ENCODE data around the gene CDH4. TPM values are rescaled to one million over a fixed set of nuclear protein-coding genes. Genes with fewer than 3 reads are reported as not detected.

Gene CDH4
- total and polyA plus RNA-seq, 2 of the 13 experiments (the other 11 are each of a cell fraction or from before 2014, with no cell fraction given), result not detected

GRCh38 chr20:61954276-61955021, 702.4 kb downstream of the CDH4 start:
- no TSS peak for BruUV-seq (replicated peaks)
- H3K79me2 ChIP-seq (ENCODE audit: insufficient read depth, low read length), result no peaks in the 10 kb centered on the region
- H4K20me1 ChIP-seq (ENCODE audit: insufficient read depth, low read length), result peaks cover 11% of the 10 kb centered on the region; the same call in 1 of the 2 replicates
- no peak overlapping the region for H3K27ac ChIP-seq (ENCODE audit: extremely low read length, insufficient read depth, low read length)
- DNase-seq (ENCODE audit: low spot score) (no peak), ATAC-seq (no peak), FAIRE-seq (no peak)
- WGBS (ENCODE audit: low lambda C conversion rate), result 32% methylated on average over 16 of the region's 16 CpGs
- H3K9ac ChIP-seq (ENCODE audit: insufficient read depth, low read depth, low read length), result no peak overlapping the region
- intact Hi-C loops (cut with micrococcal nuclease; ENCODE audit: unreplicated experiment) (no loop called here), in situ Hi-C loops (cut with HindIII; ENCODE audit: extremely low pct_ligation_motif_present, low pct_unique_long_range_greater_than_20kb) (no loop called here)
- H3K9me3 ChIP-seq (ENCODE audit: low read length), result no peaks in the 10 kb centered on the region
- POLR2A ChIA-PET, result no interaction called here
- CTCF ChIA-PET (ENCODE audit: low intra/inter-chr PET ratio, low total read pairs), result no interaction called here
- no peaks in the 10 kb centered on the region for H3K27me3 ChIP-seq (ENCODE audit: control insufficient read depth in 1 of 2, insufficient read depth in 2 of 2, low read length in 2 of 2)
- H3K4me2 ChIP-seq (ENCODE audit: low read depth, low read length), result no peak overlapping the region
- no peak overlapping the region for H2AFZ ChIP-seq (ENCODE audit: low read length)
- peaks cover 34% of the 10 kb centered on the region for H3K4me1 ChIP-seq (ENCODE audit: insufficient read depth, low read length)
- TF ChIP-seq ZNF704 (CRISPR knock-in tag; IDR thresholded peaks at IDR 0.05; ENCODE audit: borderline replicate concordance) (no peak), MIER2 (CRISPR knock-in tag; IDR thresholded peaks at IDR 0.05) (peak; percentile 46; the same call in 1 of the 2 replicates), MNT (IDR thresholded peaks at IDR 0.05) (peak; percentile 19; the same call in 1 of the 2 replicates), BHLHE40 (IDR thresholded peaks at IDR 0.05; ENCODE audit: low read length) (0 out of 2 replicates have a peak, but pooled peaks have one; percentile 23)
- no peak overlapping the region for H3K4me3 ChIP-seq (replicated peaks in 1 of 3; ENCODE audit: insufficient read depth in 1 of 3, low read depth in 2 of 3, low read length in 3 of 3)
- no peaks in the 10 kb centered on the region for H3K36me3 ChIP-seq (replicated peaks in 1 of 2; ENCODE audit: control insufficient read depth in 1 of 2, insufficient read depth in 2 of 2, low read length in 2 of 2)

All from HepG2 (cell line).